Measurements from ENCODE around the gene UTP14A.
A peak's percentile ranks its signal among the peaks of the same experiment; 100 is the strongest.

The UTP14A gene

DNA sequence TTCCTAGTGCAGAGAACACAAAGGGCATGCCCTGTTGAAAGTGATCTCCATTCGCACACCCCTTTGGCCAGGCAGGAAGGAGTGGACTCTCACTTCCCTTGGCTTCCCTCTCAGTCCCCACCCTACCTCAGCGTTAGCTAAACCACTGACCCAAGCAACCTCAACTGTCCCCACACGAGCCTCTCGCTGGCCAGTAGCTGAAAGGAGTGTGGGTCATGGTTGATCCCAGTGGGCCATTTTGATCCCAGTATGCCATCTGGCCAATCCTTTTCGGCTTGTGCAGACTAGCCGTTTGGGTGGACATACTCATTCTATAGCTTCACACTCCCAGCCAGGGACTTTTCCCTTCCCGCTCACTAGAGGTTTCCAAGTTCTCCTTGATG, 52.1 kb downstream of the UTP14A start:
- peak overlapping the region; percentile 61 to 80 for H3K27ac ChIP-seq (ENCODE audit: low read depth in 2 of 2, low read length in 2 of 2)

DNA sequence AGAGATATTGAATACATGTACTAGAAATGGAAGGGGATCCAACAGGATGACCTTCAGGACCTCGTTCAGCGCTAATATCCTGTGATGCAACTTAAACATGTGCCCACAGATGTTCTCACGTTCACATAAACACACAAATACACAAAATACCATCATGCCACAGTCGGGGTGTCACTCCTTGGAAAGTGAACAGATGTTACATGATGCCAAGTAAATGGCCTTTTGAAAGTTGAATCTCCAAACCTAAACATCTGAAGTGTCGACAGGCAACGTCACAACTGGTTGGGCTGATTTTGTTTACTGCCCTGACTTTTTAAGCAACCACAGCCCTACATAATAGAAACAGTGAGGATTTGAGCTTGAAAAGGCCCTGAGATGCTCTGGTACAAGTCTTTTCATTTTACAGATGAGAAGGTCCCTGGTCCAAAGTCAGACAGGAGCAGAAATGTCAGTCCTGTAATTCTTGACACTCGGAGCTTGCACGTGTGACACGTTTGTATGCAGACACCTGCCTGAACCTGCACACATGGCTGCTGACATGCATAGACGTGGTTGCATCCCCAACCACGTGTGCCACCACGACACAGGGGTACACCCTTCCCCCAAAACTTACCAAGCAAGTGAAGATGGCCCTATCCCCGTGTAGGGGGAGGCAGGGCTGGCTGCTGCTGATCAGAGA, 53.0 kb downstream of the UTP14A start:
- Histone ChIP-seq H3K4me1 (ENCODE audit: control insufficient read depth in 2 of 2, insufficient read depth in 2 of 2, low read length in 2 of 2) (peaks cover 0 to 8% of the 10 kb centered on the region in 2 donors), H3K4me3 (ENCODE audit: low read length in 2 of 2) (no peak overlapping the region), H3K9ac (ENCODE audit: low read depth in 1 of 2, low read length in 2 of 2) (peak overlapping the region in 1 of 2 donors; percentile 18), H3K27ac (ENCODE audit: low read depth in 2 of 2, low read length in 2 of 2) (no peak overlapping the region), H3K36me3 (ENCODE audit: control insufficient read depth in 2 of 2, insufficient read depth in 2 of 2, low read length in 2 of 2) (no peaks in the 10 kb centered on the region), H3K27me3 (ENCODE audit: control insufficient read depth in 2 of 2, insufficient read depth in 2 of 2, low read length in 2 of 2) (no peaks in the 10 kb centered on the region), H3K9me3 (ENCODE audit: control insufficient read depth in 2 of 2, low read length in 2 of 2) (no peaks in the 10 kb centered on the region)

More for the DNA sequence above, 52.1 kb downstream of the UTP14A start:
- Histone ChIP-seq H3K4me3 (ENCODE audit: low read length in 2 of 2) (peak overlapping the region in 1 of 2 donors; percentile 59), H3K9ac (ENCODE audit: low read depth in 1 of 2, low read length in 2 of 2) (peak overlapping the region in 1 of 2 donors; percentile 65), H3K27me3 (ENCODE audit: control insufficient read depth in 2 of 2, insufficient read depth in 2 of 2, low read length in 2 of 2) (no peaks in the 10 kb centered on the region), H3K9me3 (ENCODE audit: control insufficient read depth in 2 of 2, low read length in 2 of 2) (no peaks in the 10 kb centered on the region), H3K4me1 (ENCODE audit: control insufficient read depth in 2 of 2, insufficient read depth in 2 of 2, low read length in 2 of 2) (peaks cover 0 to 8% of the 10 kb centered on the region in 2 donors), H3K36me3 (ENCODE audit: control insufficient read depth in 2 of 2, insufficient read depth in 2 of 2, low read length in 2 of 2) (no peaks in the 10 kb centered on the region)

GRCh38 chrX:129959493-129959832, 53.5 kb downstream of the UTP14A start:
- Histone ChIP-seq H3K9me3 (ENCODE audit: control insufficient read depth in 2 of 2, low read length in 2 of 2) (no peaks in the 10 kb centered on the region), H3K4me1 (ENCODE audit: control insufficient read depth in 2 of 2, insufficient read depth in 2 of 2, low read length in 2 of 2) (peaks cover 0 to 8% of the 10 kb centered on the region in 2 donors), H3K36me3 (ENCODE audit: control insufficient read depth in 2 of 2, insufficient read depth in 2 of 2, low read length in 2 of 2) (no peaks in the 10 kb centered on the region), H3K9ac (ENCODE audit: low read depth in 1 of 2, low read length in 2 of 2) (peak overlapping the region in 1 of 2 donors; percentile 18), H3K4me3 (ENCODE audit: low read length in 2 of 2) (no peak overlapping the region), H3K27me3 (ENCODE audit: control insufficient read depth in 2 of 2, insufficient read depth in 2 of 2, low read length in 2 of 2) (no peaks in the 10 kb centered on the region), H3K27ac (ENCODE audit: low read depth in 2 of 2, low read length in 2 of 2) (no peak overlapping the region)

DNA sequence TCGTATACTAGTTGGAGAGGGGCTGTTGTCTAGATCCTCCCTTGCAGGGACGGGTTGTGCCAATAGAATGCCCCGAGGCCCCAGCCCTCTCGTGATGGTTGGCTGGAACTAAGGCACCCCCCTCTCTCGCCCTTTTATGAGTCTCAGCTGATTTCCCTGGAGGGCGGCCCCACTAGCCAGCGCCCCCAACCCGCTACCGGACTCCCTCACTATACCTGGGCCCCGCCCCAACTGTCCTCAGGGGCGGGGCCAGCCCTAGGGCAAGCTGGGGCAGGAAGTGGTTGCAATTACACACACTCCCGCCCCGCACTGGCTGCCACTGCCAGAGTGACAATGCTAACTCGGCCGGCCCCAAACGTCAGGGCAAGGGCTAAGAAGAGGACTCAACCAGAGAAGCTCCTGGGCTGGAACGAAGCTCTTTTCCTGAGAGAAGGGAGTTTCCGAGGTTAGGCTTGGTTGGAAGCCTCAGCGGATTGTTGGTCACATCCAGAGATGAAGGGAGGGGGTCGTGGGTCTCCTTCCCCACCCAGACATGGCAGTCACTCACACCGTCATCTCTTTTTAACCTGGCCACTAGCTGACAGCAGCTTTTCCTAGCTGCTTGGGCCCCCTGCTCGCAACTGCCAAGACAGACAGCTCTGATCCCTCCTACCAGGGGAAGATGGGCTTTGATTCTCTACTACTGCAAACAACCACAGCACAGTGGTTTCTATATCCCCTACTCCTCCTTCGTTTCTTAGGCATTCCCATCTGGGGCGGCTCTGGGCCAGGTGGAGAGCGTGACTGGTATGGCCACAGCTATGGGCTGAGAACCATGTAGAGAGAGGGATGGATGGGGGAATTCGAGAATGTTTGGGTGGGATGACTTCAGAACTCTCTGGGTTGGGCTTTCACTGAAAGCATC, 55.5 kb downstream of the UTP14A start:
- H3K36me3 ChIP-seq (ENCODE audit: control insufficient read depth in 2 of 2, insufficient read depth in 2 of 2, low read length in 2 of 2), result no peaks in the 10 kb centered on the region
- H3K9ac ChIP-seq (ENCODE audit: low read depth in 1 of 2, low read length in 2 of 2), result peak overlapping the region; percentile 34 to 60
- H3K4me1 ChIP-seq (ENCODE audit: control insufficient read depth in 2 of 2, insufficient read depth in 2 of 2, low read length in 2 of 2), result peaks cover 0 to 8% of the 10 kb centered on the region in 2 donors
- H3K9me3 ChIP-seq (ENCODE audit: control insufficient read depth in 2 of 2, low read length in 2 of 2), result no peaks in the 10 kb centered on the region
- no peaks in the 10 kb centered on the region for H3K27me3 ChIP-seq (ENCODE audit: control insufficient read depth in 2 of 2, insufficient read depth in 2 of 2, low read length in 2 of 2)
- peak overlapping the region; percentile 38 to 59 for H3K4me3 ChIP-seq (ENCODE audit: low read length in 2 of 2)
- peak overlapping the region; percentile 18 to 52 for H3K27ac ChIP-seq (ENCODE audit: low read depth in 2 of 2, low read length in 2 of 2)

- Histone ChIP-seq H3K27me3 (ENCODE audit: control insufficient read depth in 2 of 2, insufficient read depth in 2 of 2, low read length in 2 of 2) (no peaks in the 10 kb centered on the region), H3K9ac (ENCODE audit: low read depth in 1 of 2, low read length in 2 of 2) (no peak overlapping the region), H3K36me3 (ENCODE audit: control insufficient read depth in 2 of 2, insufficient read depth in 2 of 2, low read length in 2 of 2) (no peaks in the 10 kb centered on the region), H3K4me3 (ENCODE audit: low read length in 2 of 2) (no peak overlapping the region), H3K27ac (ENCODE audit: low read depth in 2 of 2, low read length in 2 of 2) (no peak overlapping the region), H3K9me3 (ENCODE audit: control insufficient read depth in 2 of 2, low read length in 2 of 2) (no peaks in the 10 kb centered on the region), H3K4me1 (ENCODE audit: control insufficient read depth in 2 of 2, insufficient read depth in 2 of 2, low read length in 2 of 2) (peaks cover 0 to 5% of the 10 kb centered on the region in 2 donors)
Measured at GRCh38 chrX:129963729-129964128, 57.8 kb downstream of the UTP14A start.

DNA sequence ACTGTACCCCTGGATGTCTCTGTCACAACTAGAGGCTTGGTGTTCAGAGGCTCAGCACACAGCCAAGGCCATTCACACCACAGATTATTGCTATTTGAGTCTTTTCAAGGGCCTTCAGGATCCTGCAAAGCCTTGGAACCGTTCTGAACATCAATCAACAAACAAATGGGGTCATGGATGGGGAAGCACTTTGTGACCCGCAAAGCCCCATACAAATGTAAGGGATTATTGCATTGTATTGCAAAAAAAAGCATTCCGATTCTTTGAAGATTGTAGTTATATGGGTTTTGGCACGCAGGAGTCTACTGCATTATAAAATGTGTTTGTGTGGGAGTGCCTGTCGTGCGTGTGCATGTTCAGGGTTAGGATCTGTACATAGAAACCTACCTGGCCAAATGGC, 59.2 kb downstream of the UTP14A start:
- H3K27ac ChIP-seq (ENCODE audit: low read depth in 2 of 2, low read length in 2 of 2), result no peak overlapping the region
- no peaks in the 10 kb centered on the region for H3K27me3 ChIP-seq (ENCODE audit: control insufficient read depth in 2 of 2, insufficient read depth in 2 of 2, low read length in 2 of 2)
- no peak overlapping the region for H3K9ac ChIP-seq (ENCODE audit: low read depth in 1 of 2, low read length in 2 of 2)
- H3K4me1 ChIP-seq (ENCODE audit: control insufficient read depth in 2 of 2, insufficient read depth in 2 of 2, low read length in 2 of 2), result peaks cover 0 to 5% of the 10 kb centered on the region in 2 donors
- H3K36me3 ChIP-seq (ENCODE audit: control insufficient read depth in 2 of 2, insufficient read depth in 2 of 2, low read length in 2 of 2), result no peaks in the 10 kb centered on the region
- H3K9me3 ChIP-seq (ENCODE audit: control insufficient read depth in 2 of 2, low read length in 2 of 2), result peaks cover 0 to 2% of the 10 kb centered on the region in 2 donors
- no peak overlapping the region for H3K4me3 ChIP-seq (ENCODE audit: low read length in 2 of 2)

DNA sequence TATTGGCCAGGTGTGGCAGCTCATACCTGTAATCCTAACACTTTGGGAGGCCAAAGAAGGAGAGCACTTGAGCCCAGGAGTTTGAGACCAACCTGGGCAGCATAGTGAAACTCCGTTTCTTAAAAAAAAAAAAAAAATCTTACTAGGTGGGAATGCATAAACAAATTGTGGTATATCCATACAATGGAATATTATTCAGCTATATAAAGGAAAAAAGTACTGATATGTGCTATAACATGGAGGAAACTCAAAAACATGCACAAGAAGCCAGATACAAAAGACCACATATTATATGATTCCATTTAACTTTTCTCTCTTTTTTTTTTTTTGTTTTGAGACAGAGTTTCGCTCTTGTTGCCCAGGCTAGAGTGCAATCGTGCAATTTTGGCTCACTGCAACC, 63.0 kb downstream of the UTP14A start:
- peaks cover 0 to 2% of the 10 kb centered on the region in 2 donors for H3K9me3 ChIP-seq (ENCODE audit: control insufficient read depth in 2 of 2, low read length in 2 of 2)
- H3K27me3 ChIP-seq (ENCODE audit: control insufficient read depth in 2 of 2, insufficient read depth in 2 of 2, low read length in 2 of 2), result no peaks in the 10 kb centered on the region
- H3K4me1 ChIP-seq (ENCODE audit: control insufficient read depth in 2 of 2, insufficient read depth in 2 of 2, low read length in 2 of 2), result no peaks in the 10 kb centered on the region
- H3K4me3 ChIP-seq (ENCODE audit: low read length in 2 of 2), result no peak overlapping the region
- H3K9ac ChIP-seq (ENCODE audit: low read depth in 1 of 2, low read length in 2 of 2), result no peak overlapping the region
- no peaks in the 10 kb centered on the region for H3K36me3 ChIP-seq (ENCODE audit: control insufficient read depth in 2 of 2, insufficient read depth in 2 of 2, low read length in 2 of 2)
- H3K27ac ChIP-seq (ENCODE audit: low read depth in 2 of 2, low read length in 2 of 2), result no peak overlapping the region

DNA sequence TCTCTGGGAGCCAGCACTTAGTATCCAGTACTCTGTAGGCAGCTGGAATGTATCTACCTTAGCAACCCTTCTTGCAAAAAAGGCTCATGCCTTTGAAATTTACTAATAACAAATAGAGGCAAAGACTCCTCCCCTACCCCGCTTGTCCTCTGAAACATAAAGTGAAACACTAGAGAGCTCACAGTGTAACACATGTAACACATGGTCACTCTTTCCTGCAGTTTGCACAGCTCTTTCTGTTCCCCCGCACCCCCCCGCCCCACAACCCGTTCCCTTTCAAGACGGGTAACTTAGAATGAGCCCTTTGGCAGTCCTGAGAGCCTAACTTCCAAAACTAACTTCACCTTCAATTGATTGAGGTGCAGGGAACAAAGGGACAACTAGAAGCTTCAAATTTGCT, 70.5 kb downstream of the UTP14A start:
- Histone ChIP-seq H3K27ac (ENCODE audit: low read depth in 2 of 2, low read length in 2 of 2) (no peak overlapping the region), H3K9me3 (ENCODE audit: control insufficient read depth in 2 of 2, low read length in 2 of 2) (no peaks in the 10 kb centered on the region), H3K27me3 (ENCODE audit: control insufficient read depth in 2 of 2, insufficient read depth in 2 of 2, low read length in 2 of 2) (peaks cover 0 to 3% of the 10 kb centered on the region in 2 donors), H3K4me3 (ENCODE audit: low read length in 2 of 2) (no peak overlapping the region), H3K4me1 (ENCODE audit: control insufficient read depth in 2 of 2, insufficient read depth in 2 of 2, low read length in 2 of 2) (peaks cover 0 to 5% of the 10 kb centered on the region in 2 donors), H3K9ac (ENCODE audit: low read depth in 1 of 2, low read length in 2 of 2) (no peak overlapping the region), H3K36me3 (ENCODE audit: control insufficient read depth in 2 of 2, insufficient read depth in 2 of 2, low read length in 2 of 2) (no peaks in the 10 kb centered on the region)
